HCT116 (cell line): Measurements from ENCODE around the gene IFITM10.

Source experiments
- CBX3 ChIP-seq: IDR thresholded peaks from 2 replicates; pipeline ENCODE4 v1.6.1; 2012; ENCODE audit warnings: low read depth
- CTCF ChIP-seq, 3 experiments: fragments of 200-600 bp in 1 of 3; sonication (generic) in 1 of 3; IDR thresholded peaks in 2 of 3; conservative IDR thresholded peaks in 1 of 3; 2 replicates each; pipeline ENCODE4 v1.5.1; 2012 to 2017; ENCODE audit warnings: low read depth in 2 of 3, low read length in 2 of 3, antibody characterized with exemption in 1 of 3, borderline replicate concordance in 1 of 3, control low read depth in 1 of 3, mild to moderate bottlenecking in 1 of 3, mixed read lengths in 1 of 3, mixed run types in 1 of 3, moderate library complexity in 1 of 3; ENCODE audit not compliant: insufficient read depth in 1 of 3
- EZH2 ChIP-seq: fragments of 200-600 bp; sonication (generic); IDR thresholded peaks from 2 replicates; pipeline ENCODE4 v1.6.1; 2017; ENCODE audit warnings: antibody characterized with exemption, mixed run types
- EZH2phosphoT487 ChIP-seq: fragments of 200-600 bp; IDR thresholded peaks from 2 replicates; pipeline ENCODE4 v1.6.1; 2018; ENCODE audit warnings: antibody characterized with exemption, borderline replicate concordance
- FOSL1 ChIP-seq: IDR thresholded peaks from 2 replicates; pipeline ENCODE4 v1.6.1; 2012; ENCODE audit warnings: low read depth
- POLR2A ChIP-seq: IDR thresholded peaks from 2 replicates; pipeline ENCODE4 v1.7.0; 2011; ENCODE audit warnings: borderline replicate concordance; ENCODE audit not compliant: insufficient read depth, insufficient read length; ENCODE audit errors: extremely low read depth
- POLR2AphosphoS5 ChIP-seq: IDR thresholded peaks from 2 replicates; pipeline ENCODE4 v1.6.1; 2011; ENCODE audit warnings: mild to moderate bottlenecking, low read depth, low read length, moderate library complexity
- RAD21 ChIP-seq: IDR thresholded peaks from 2 replicates; pipeline ENCODE4 v1.6.1; 2012; ENCODE audit warnings: low read depth, mild to moderate bottlenecking
- REST ChIP-seq: IDR thresholded peaks from 2 replicates; pipeline ENCODE4 v1.6.1; 2012; ENCODE audit warnings: low read depth
- SIN3A ChIP-seq: IDR thresholded peaks from 2 replicates; pipeline ENCODE4 v1.6.1; 2012; ENCODE audit warnings: low read depth
- SP1 ChIP-seq: IDR thresholded peaks from 2 replicates; pipeline ENCODE4 v1.6.1; 2012; ENCODE audit warnings: low read depth
- YY1 ChIP-seq: IDR thresholded peaks from 2 replicates; pipeline ENCODE4 v1.6.1; 2011; ENCODE audit warnings: low read length, low read depth, moderate library complexity, mild to moderate bottlenecking; ENCODE audit not compliant: insufficient replicate concordance; ENCODE audit errors: extremely low read depth
- ZNF274 ChIP-seq: fragments of 200-500 bp; sonication (Bioruptor generic); IDR thresholded peaks from 2 replicates; pipeline ENCODE4 v1.6.1; 2014; ENCODE audit warnings: mild to moderate bottlenecking, low read depth, low read length, inconsistent platforms
- TF ChIP-seq, protein P1 (sequence below): IDR thresholded peaks from 2 replicates; pipeline ENCODE4 v1.6.1; 2012

GRCh38 chr11:1750840-1751530 is 590 bp upstream of the IFITM10 start:
- TF ChIP-seq EZH2 (no peak), CTCF (IDR thresholded peaks at IDR 0.05 in 2 of 3, conservative IDR thresholded peaks at IDR 0.05 in 1 of 3; ENCODE audit: borderline replicate concordance in 1 of 3, insufficient read depth in 1 of 3, low read depth in 2 of 3, low read length in 2 of 3) (no peak), RAD21 (no peak), POLR2A (no peak), FOSL1 (no peak), ZNF274 (no peak), REST (no peak), EZH2phosphoT487 (no peak), SIN3A (no peak), SP1 (no peak), YY1 (no peak), POLR2AphosphoS5 (no peak), CBX3 (no peak)
- TF ChIP-seq, protein P1, sequence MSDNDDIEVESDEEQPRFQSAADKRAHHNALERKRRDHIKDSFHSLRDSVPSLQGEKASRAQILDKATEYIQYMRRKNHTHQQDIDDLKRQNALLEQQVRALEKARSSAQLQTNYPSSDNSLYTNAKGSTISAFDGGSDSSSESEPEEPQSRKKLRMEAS, result no peak
